HEK293 (cell line): Measurements from ENCODE around the gene TRA2A.

ENCODE experiments used
- CTCF ChIA-PET: fragments of 350-600 bp; formaldehyde crosslinking; extraction: SDS; loops from one replicate; lab custom pipeline; 2021; ENCODE audit warnings: antibody characterized with exemption; lab: Yijun Ruan, JAX
- POLR2A ChIA-PET: fragments of 300-600 bp; formaldehyde crosslinking; extraction: SDS; loops from one replicate; lab custom pipeline; 2020; ENCODE audit warnings: antibody characterized with exemption, inconsistent platforms; lab: Yijun Ruan, JAX
- H3K27ac ChIP-seq: fragments of 200-500 bp; sonication (Bioruptor generic); 2 replicates; pipeline ENCODE4 v1.5.1; 2014; ENCODE audit warnings: low read depth, low read length, control low read depth, inconsistent platforms; ENCODE audit errors: extremely low read depth
- H3K36me3 ChIP-seq, 2 experiments: fragments of 200-500 bp in 1 of 2; sonication (Bioruptor generic) in 1 of 2; 1 replicate in 1 of 2; 2 replicates in 1 of 2; pipeline ENCODE4 v1.5.1; 2014 to 2017; ENCODE audit warnings: inconsistent platforms in 2 of 2, low read length in 2 of 2; ENCODE audit not compliant: control insufficient read depth in 2 of 2, insufficient read depth in 1 of 2
- H3K4me1 ChIP-seq: fragments of 200-500 bp; sonication (Bioruptor generic); 2 replicates; pipeline ENCODE4 v1.5.1; 2014; ENCODE audit warnings: mild to moderate bottlenecking, low read length, inconsistent platforms; ENCODE audit not compliant: control insufficient read depth, insufficient read depth
- H3K4me3 ChIP-seq: 2 replicates; pipeline ENCODE4 v1.5.1; 2011; ENCODE audit warnings: low read depth, mild to moderate bottlenecking, control low read depth, low read length, moderate library complexity
- H3K9me3 ChIP-seq: fragments of 200-500 bp; sonication (Bioruptor generic); 2 replicates; pipeline ENCODE4 v1.5.1; 2014; ENCODE audit warnings: low read depth, low read length, inconsistent platforms; ENCODE audit not compliant: control insufficient read depth, insufficient read depth
- BCL11A ChIP-seq: fragments of 450-650 bp; formaldehyde crosslinking; IDR thresholded peaks from 2 replicates; pipeline ENCODE4 v1.5.1; 2016; ENCODE audit warnings: low read depth, missing biosample characterization, missing genetic modification characterization
- EGR2 ChIP-seq: fragments of 450-650 bp; formaldehyde crosslinking; IDR thresholded peaks from 2 replicates; pipeline ENCODE4 v1.5.1; 2016; ENCODE audit warnings: low read depth, missing biosample characterization, missing genetic modification characterization
- GFI1B ChIP-seq: fragments of 450-650 bp; formaldehyde crosslinking; IDR thresholded peaks from 2 replicates; pipeline ENCODE4 v1.5.1; 2016; ENCODE audit warnings: missing biosample characterization, missing genetic modification characterization
- KLF1 ChIP-seq: fragments of 450-650 bp; formaldehyde crosslinking; IDR thresholded peaks from 2 replicates; pipeline ENCODE4 v1.5.1; 2016; ENCODE audit warnings: missing biosample characterization, missing genetic modification characterization
- SCRT1 ChIP-seq: fragments of 450-650 bp; formaldehyde crosslinking; IDR thresholded peaks from 2 replicates; pipeline ENCODE4 v1.5.1; 2016; ENCODE audit warnings: missing biosample characterization, missing genetic modification characterization, borderline replicate concordance
- SP7 ChIP-seq: fragments of 450-650 bp; formaldehyde crosslinking; IDR thresholded peaks from 2 replicates; pipeline ENCODE4 v1.5.1; 2016; ENCODE audit warnings: missing biosample characterization, missing genetic modification characterization
- YY1 ChIP-seq: fragments of 450-650 bp; formaldehyde crosslinking; IDR thresholded peaks from 2 replicates; pipeline ENCODE4 v1.5.1; 2018; ENCODE audit warnings: missing biosample characterization, missing genetic modification characterization
- YY2 ChIP-seq: fragments of 450-650 bp; formaldehyde crosslinking; IDR thresholded peaks from 2 replicates; pipeline ENCODE4 v1.5.1; 2016; ENCODE audit warnings: missing biosample characterization, missing genetic modification characterization
- ZBTB1 ChIP-seq: fragments of 450-650 bp; formaldehyde crosslinking; IDR thresholded peaks from 2 replicates; pipeline ENCODE4 v1.5.1; 2016; ENCODE audit warnings: missing biosample characterization, missing genetic modification characterization
- ZNF140 ChIP-seq: fragments of 450-650 bp; formaldehyde crosslinking; IDR thresholded peaks from 2 replicates; pipeline ENCODE4 v1.5.1; 2016; ENCODE audit warnings: missing biosample characterization, missing genetic modification characterization
- ZNF175 ChIP-seq: fragments of 450-650 bp; formaldehyde crosslinking; IDR thresholded peaks from 2 replicates; pipeline ENCODE4 v1.5.1; 2016; ENCODE audit warnings: missing biosample characterization, missing genetic modification characterization
- ZNF19 ChIP-seq: fragments of 450-650 bp; formaldehyde crosslinking; IDR thresholded peaks from 2 replicates; pipeline ENCODE4; 2016; ENCODE audit warnings: missing biosample characterization, missing genetic modification characterization, low read depth
- ZNF211 ChIP-seq: fragments of 450-650 bp; formaldehyde crosslinking; IDR thresholded peaks from 2 replicates; pipeline ENCODE4 v1.5.1; 2016; ENCODE audit warnings: low read depth, missing biosample characterization, missing genetic modification characterization
- ZNF24 ChIP-seq: fragments of 450-650 bp; formaldehyde crosslinking; IDR thresholded peaks from 2 replicates; pipeline ENCODE4 v1.5.1; 2016; ENCODE audit warnings: missing biosample characterization, missing genetic modification characterization
- ZNF248 ChIP-seq: fragments of 450-650 bp; formaldehyde crosslinking; IDR thresholded peaks from 2 replicates; pipeline ENCODE4 v1.5.1; 2017; ENCODE audit warnings: missing biosample characterization, missing genetic modification characterization
- ZNF324 ChIP-seq: fragments of 450-650 bp; formaldehyde crosslinking; IDR thresholded peaks from 2 replicates; pipeline ENCODE4 v1.5.1; 2016; ENCODE audit warnings: missing biosample characterization, missing genetic modification characterization
- ZNF366 ChIP-seq: fragments of 450-650 bp; formaldehyde crosslinking; conservative IDR thresholded peaks from 2 replicates; pipeline ENCODE4 v1.5.1; 2016; ENCODE audit warnings: missing biosample characterization, missing genetic modification characterization
- ZNF571 ChIP-seq: fragments of 450-650 bp; formaldehyde crosslinking; IDR thresholded peaks from 2 replicates; pipeline ENCODE4 v1.5.0; 2017; ENCODE audit warnings: missing biosample characterization, missing genetic modification characterization
- ZNF664 ChIP-seq: fragments of 450-650 bp; formaldehyde crosslinking; IDR thresholded peaks from 2 replicates; pipeline ENCODE4 v1.5.1; 2016; ENCODE audit warnings: missing biosample characterization, missing genetic modification characterization
- ZNF677 ChIP-seq: fragments of 450-650 bp; IDR thresholded peaks from 2 replicates; pipeline ENCODE4 v1.5.0; 2018; ENCODE audit warnings: missing biosample characterization, mild to moderate bottlenecking, missing genetic modification characterization, moderate library complexity
- ZNF701 ChIP-seq: fragments of 450-650 bp; formaldehyde crosslinking; IDR thresholded peaks from 2 replicates; pipeline ENCODE4 v1.5.1; 2016; ENCODE audit warnings: missing biosample characterization, missing genetic modification characterization
- ZNF747 ChIP-seq: fragments of 450-650 bp; formaldehyde crosslinking; IDR thresholded peaks from 2 replicates; pipeline ENCODE4 v1.5.1; 2016; ENCODE audit warnings: missing biosample characterization, missing genetic modification characterization
- ZXDB ChIP-seq: fragments of 450-650 bp; formaldehyde crosslinking; IDR thresholded peaks from 2 replicates; pipeline ENCODE4 v1.5.1; 2016; ENCODE audit warnings: missing biosample characterization, missing genetic modification characterization
- TF ChIP-seq, protein P1 (sequence below): fragments of 450-650 bp; formaldehyde crosslinking; IDR thresholded peaks from 2 replicates; pipeline ENCODE4 v1.5.1; 2016; ENCODE audit warnings: missing biosample characterization, missing genetic modification characterization
- TF ChIP-seq, protein P2 (sequence below): fragments of 450-650 bp; formaldehyde crosslinking; IDR thresholded peaks from 2 replicates; pipeline ENCODE4 v1.5.1; 2016; ENCODE audit warnings: missing biosample characterization, missing genetic modification characterization
- TF ChIP-seq, protein P3 (sequence below): fragments of 450-650 bp; formaldehyde crosslinking; IDR thresholded peaks from 2 replicates; pipeline ENCODE4 v1.5.1; 2016; ENCODE audit warnings: missing biosample characterization, missing genetic modification characterization
- TF ChIP-seq, protein P4 (sequence below): IDR thresholded peaks from 2 replicates; pipeline ENCODE4 v1.6.1; 2011; ENCODE audit warnings: mild to moderate bottlenecking, low read depth, low read length, borderline replicate concordance
- TF ChIP-seq, protein P5 (sequence below): fragments of 450-650 bp; formaldehyde crosslinking; IDR thresholded peaks from 2 replicates; pipeline ENCODE4 v1.5.1; 2017; ENCODE audit warnings: missing biosample characterization, mild to moderate bottlenecking, missing genetic modification characterization, moderate library complexity

Gene TRA2A

DNA sequence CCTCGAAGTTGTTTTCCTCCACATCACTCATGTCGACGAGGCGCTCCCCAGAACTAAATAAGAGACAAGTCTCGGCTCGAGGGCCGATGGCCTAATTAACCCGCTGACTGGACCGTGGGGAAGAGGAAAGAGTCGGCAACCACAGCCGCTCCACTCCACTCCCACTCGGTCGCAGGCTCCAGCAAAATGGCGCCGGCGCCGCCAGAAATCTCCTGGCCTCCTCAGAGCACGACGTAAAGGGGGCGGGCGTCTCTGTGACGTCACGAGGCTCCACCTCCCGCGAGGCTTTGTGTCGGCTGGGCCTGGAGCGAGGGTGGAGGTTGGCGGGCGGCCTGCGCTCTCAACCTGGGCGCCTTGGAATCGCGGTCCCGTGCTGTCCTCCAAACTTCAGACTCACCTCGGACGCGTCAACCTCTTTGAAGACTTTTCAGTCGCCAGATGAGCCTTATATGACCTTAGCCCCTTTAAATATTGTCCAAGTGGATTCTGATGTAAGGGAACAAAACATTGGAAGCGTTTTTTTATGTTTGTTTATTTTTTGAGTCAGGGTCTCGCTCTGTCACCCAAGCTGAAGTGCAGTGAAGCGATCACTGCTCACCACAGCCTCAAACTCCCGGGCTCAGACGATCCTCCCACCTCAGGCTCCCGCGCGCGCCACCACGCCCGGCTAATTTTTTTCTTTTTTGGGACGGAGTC lies at the start of gene TRA2A:
TSS of gene TRA2A (minus strand) at position 188 of the 696 bp plus-strand sequence. CDS start at position 31, 157 bp downstream.
- no peaks in the 10 kb centered on the region for H3K36me3 ChIP-seq
- ChIA-PET CTCF (interaction anchor here (0.6 to 1.6 kb wide), 2 partner anchors 15 to 53 kb away, joined by 3 to 5 read pairs; no protein-coding TSS in a partner anchor), POLR2A (interaction anchor here (1.0 to 2.5 kb wide), 8 partner anchors 8 to 182 kb away, joined by 3 to 11 read pairs (median 5); no protein-coding TSS in a partner anchor)
- H3K9me3 ChIP-seq, result no peaks in the 10 kb centered on the region
- peak within 1 kb of the TSS; percentile 96 for H3K27ac ChIP-seq
- H3K4me3 ChIP-seq, result peak within 1 kb of the TSS; percentile 92
- peaks cover 10% of the 10 kb centered on the region for H3K4me1 ChIP-seq
- TF ChIP-seq, protein P1, sequence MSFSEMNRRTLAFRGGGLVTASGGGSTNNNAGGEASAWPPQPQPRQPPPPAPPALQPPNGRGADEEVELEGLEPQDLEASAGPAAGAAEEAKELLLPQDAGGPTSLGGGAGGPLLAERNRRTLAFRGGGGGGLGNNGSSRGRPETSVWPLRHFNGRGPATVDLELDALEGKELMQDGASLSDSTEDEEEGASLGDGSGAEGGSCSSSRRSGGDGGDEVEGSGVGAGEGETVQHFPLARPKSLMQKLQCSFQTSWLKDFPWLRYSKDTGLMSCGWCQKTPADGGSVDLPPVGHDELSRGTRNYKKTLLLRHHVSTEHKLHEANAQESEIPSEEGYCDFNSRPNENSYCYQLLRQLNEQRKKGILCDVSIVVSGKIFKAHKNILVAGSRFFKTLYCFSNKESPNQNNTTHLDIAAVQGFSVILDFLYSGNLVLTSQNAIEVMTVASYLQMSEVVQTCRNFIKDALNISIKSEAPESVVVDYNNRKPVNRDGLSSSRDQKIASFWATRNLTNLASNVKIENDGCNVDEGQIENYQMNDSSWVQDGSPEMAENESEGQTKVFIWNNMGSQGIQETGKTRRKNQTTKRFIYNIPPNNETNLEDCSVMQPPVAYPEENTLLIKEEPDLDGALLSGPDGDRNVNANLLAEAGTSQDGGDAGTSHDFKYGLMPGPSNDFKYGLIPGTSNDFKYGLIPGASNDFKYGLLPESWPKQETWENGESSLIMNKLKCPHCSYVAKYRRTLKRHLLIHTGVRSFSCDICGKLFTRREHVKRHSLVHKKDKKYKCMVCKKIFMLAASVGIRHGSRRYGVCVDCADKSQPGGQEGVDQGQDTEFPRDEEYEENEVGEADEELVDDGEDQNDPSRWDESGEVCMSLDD, result 0 out of 2 replicates have a peak, but pooled peaks have one; percentile 37
- TF ChIP-seq GFI1B (tag by site-specific recombination) (0 out of 2 replicates have a peak, but pooled peaks have one; percentile 34), KLF1 (tag by site-specific recombination) (no peak), ZNF571 (tag by site-specific recombination) (no peak), ZNF701 (tag by site-specific recombination) (no peak), YY1 (tag by site-specific recombination) (peak; percentile 78), SP7 (peak; percentile 59; the same call in 1 of the 2 replicates), ZBTB1 (tag by site-specific recombination) (no peak), ZNF19 (tag by site-specific recombination) (no peak), ZXDB (tag by site-specific recombination) (peak; percentile 45), ZNF366 (tag by site-specific recombination) (0 out of 2 replicates have a peak, but pooled peaks have one; percentile 8), ZNF248 (tag by site-specific recombination) (no peak), ZNF677 (no peak), ZNF324 (peak; percentile 16; the same call in 1 of the 2 replicates), ZNF211 (tag by site-specific recombination) (no peak), SCRT1 (tag by site-specific recombination) (no peak), ZNF140 (no peak), BCL11A (tag by site-specific recombination) (0 out of 2 replicates have a peak, but pooled peaks have one; percentile 11), ZNF664 (tag by site-specific recombination) (no peak), YY2 (no peak), ZNF175 (tag by site-specific recombination) (no peak), EGR2 (tag by site-specific recombination) (peak; percentile 42; the same call in 1 of the 2 replicates), ZNF24 (tag by site-specific recombination) (no peak), ZNF747 (tag by site-specific recombination) (no peak)
- TF ChIP-seq, protein P2, sequence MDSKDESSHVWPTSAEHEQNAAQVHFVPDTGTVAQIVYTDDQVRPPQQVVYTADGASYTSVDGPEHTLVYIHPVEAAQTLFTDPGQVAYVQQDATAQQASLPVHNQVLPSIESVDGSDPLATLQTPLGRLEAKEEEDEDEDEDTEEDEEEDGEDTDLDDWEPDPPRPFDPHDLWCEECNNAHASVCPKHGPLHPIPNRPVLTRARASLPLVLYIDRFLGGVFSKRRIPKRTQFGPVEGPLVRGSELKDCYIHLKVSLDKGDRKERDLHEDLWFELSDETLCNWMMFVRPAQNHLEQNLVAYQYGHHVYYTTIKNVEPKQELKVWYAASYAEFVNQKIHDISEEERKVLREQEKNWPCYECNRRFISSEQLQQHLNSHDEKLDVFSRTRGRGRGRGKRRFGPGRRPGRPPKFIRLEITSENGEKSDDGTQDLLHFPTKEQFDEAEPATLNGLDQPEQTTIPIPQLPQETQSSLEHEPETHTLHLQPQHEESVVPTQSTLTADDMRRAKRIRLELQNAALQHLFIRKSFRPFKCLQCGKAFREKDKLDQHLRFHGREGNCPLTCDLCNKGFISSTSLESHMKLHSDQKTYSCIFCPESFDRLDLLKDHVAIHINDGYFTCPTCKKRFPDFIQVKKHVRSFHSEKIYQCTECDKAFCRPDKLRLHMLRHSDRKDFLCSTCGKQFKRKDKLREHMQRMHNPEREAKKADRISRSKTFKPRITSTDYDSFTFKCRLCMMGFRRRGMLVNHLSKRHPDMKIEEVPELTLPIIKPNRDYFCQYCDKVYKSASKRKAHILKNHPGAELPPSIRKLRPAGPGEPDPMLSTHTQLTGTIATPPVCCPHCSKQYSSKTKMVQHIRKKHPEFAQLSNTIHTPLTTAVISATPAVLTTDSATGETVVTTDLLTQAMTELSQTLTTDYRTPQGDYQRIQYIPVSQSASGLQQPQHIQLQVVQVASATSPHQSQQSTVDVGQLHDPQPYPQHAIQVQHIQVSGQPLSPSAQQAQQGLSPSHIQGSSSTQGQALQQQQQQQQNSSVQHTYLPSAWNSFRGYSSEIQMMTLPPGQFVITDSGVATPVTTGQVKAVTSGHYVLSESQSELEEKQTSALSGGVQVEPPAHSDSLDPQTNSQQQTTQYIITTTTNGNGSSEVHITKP (tag by site-specific recombination), result no peak; the same call in 1 of the 2 replicates
- TF ChIP-seq, protein P3, sequence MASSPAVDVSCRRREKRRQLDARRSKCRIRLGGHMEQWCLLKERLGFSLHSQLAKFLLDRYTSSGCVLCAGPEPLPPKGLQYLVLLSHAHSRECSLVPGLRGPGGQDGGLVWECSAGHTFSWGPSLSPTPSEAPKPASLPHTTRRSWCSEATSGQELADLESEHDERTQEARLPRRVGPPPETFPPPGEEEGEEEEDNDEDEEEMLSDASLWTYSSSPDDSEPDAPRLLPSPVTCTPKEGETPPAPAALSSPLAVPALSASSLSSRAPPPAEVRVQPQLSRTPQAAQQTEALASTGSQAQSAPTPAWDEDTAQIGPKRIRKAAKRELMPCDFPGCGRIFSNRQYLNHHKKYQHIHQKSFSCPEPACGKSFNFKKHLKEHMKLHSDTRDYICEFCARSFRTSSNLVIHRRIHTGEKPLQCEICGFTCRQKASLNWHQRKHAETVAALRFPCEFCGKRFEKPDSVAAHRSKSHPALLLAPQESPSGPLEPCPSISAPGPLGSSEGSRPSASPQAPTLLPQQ, result peak; percentile 70; the same call in 1 of the 2 replicates
- TF ChIP-seq, protein P4, sequence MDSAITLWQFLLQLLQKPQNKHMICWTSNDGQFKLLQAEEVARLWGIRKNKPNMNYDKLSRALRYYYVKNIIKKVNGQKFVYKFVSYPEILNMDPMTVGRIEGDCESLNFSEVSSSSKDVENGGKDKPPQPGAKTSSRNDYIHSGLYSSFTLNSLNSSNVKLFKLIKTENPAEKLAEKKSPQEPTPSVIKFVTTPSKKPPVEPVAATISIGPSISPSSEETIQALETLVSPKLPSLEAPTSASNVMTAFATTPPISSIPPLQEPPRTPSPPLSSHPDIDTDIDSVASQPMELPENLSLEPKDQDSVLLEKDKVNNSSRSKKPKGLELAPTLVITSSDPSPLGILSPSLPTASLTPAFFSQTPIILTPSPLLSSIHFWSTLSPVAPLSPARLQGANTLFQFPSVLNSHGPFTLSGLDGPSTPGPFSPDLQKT, result no peak
- TF ChIP-seq, protein P5, sequence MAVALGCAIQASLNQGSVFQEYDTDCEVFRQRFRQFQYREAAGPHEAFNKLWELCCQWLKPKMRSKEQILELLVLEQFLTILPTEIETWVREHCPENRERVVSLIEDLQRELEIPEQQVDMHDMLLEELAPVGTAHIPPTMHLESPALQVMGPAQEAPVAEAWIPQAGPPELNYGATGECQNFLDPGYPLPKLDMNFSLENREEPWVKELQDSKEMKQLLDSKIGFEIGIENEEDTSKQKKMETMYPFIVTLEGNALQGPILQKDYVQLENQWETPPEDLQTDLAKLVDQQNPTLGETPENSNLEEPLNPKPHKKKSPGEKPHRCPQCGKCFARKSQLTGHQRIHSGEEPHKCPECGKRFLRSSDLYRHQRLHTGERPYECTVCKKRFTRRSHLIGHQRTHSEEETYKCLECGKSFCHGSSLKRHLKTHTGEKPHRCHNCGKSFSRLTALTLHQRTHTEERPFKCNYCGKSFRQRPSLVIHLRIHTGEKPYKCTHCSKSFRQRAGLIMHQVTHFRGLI (tag by site-specific recombination), result 0 out of 2 replicates have a peak, but pooled peaks have one; percentile 31
